GM11168 (cell line): Measurements from ENCODE around the gene RITA1.

Source experiments
- in situ Hi-C: fragments of 300-500 bp; cut with MboI; formaldehyde crosslinking; loops from one replicate; pipeline ENCODE4 v1.12.0; 2022; ENCODE audit warnings: low sequenced_read_pairs; ENCODE audit not compliant: unreplicated experiment

RITA1 gene

GRCh38 chr12:113240395-113240794 is 54.9 kb downstream of the RITA1 start:
- in situ Hi-C loops, result no loop called here

GRCh38 chr12:113241191-113242025 is 55.9 kb downstream of the RITA1 start:
- in situ Hi-C loops, result no loop called here
